ENCODE measurements around the gene PITRM1. TPM values are rescaled to one million over a fixed set of nuclear protein-coding genes. Genes with fewer than 3 reads are reported as not detected.

PITRM1 gene
- polyA plus RNA-seq, 1 donor from 2014 or later = 62.2 TPM

DNA sequence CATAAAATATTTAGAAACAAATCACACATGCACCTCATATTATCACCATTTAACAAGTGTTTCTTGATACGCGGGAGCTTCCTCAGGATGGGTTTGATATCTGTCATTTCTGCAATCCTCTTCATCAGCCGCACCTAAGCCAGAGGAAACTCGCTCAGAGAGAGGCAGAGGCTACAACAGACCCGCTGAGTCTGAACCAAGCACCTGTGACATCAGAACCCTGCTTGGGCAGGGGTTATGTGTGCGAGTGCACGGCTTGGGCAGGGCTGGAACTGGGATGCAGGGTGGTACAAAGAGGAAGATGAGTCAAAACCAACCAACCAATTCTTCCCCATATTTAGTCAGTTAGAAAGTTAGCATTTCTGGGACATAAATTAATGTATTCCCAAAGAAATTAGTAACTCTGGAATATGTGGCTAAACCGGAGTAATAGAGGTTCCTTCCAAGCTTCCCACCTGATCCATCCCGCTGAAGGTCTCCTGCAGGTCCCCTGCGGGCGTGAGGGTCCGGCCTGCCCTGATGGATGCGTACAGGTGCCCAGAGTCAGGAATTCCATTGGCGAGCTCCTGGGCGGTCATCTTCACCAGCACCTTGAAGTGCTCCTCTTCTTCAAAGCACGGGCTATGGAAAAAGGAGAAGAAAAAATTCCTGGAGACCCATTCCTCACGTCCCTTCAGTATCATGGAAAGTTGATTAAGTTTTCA lies 25.3 kb downstream of the PITRM1 start:
- no peak overlapping the region for H3K4me2 ChIP-seq (ENCODE audit: low read length)
- no peaks in the 10 kb centered on the region for H3K27me3 ChIP-seq (ENCODE audit: insufficient read depth, low read depth, low read length)
- no peak overlapping the region for H3K27ac ChIP-seq (ENCODE audit: low read length)
- H3K36me3 ChIP-seq (ENCODE audit: insufficient read depth, low read length) = no peaks in the 10 kb centered on the region
- no peaks in the 10 kb centered on the region for H3K9me2 ChIP-seq (ENCODE audit: insufficient read depth, low read length)
- no peak overlapping the region for H3K9ac ChIP-seq (ENCODE audit: low read length)
- H4K20me1 ChIP-seq (ENCODE audit: insufficient read depth) = no peaks in the 10 kb centered on the region
- TF ChIP-seq, protein P1, sequence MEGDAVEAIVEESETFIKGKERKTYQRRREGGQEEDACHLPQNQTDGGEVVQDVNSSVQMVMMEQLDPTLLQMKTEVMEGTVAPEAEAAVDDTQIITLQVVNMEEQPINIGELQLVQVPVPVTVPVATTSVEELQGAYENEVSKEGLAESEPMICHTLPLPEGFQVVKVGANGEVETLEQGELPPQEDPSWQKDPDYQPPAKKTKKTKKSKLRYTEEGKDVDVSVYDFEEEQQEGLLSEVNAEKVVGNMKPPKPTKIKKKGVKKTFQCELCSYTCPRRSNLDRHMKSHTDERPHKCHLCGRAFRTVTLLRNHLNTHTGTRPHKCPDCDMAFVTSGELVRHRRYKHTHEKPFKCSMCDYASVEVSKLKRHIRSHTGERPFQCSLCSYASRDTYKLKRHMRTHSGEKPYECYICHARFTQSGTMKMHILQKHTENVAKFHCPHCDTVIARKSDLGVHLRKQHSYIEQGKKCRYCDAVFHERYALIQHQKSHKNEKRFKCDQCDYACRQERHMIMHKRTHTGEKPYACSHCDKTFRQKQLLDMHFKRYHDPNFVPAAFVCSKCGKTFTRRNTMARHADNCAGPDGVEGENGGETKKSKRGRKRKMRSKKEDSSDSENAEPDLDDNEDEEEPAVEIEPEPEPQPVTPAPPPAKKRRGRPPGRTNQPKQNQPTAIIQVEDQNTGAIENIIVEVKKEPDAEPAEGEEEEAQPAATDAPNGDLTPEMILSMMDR (IDR thresholded peaks at IDR 0.05; ENCODE audit: poor library complexity, severe bottlenecking) = no peak
- no peak for TF ChIP-seq EZH2 (IDR thresholded peaks at IDR 0.05; ENCODE audit: borderline replicate concordance, insufficient read depth, low read length, poor library complexity, severe bottlenecking)
- TF ChIP-seq RAD21 (conservative IDR thresholded peaks at IDR 0.05) = no peak
- TF ChIP-seq TAF1 (IDR thresholded peaks at IDR 0.05; ENCODE audit: low read depth) = no peak
- no peak for TF ChIP-seq POLR2AphosphoS5 (IDR thresholded peaks at IDR 0.05)
- no peak for TF ChIP-seq SMC3 (conservative IDR thresholded peaks at IDR 0.05; ENCODE audit: poor library complexity)
- no peaks in the 10 kb centered on the region for H3F3A ChIP-seq (ENCODE audit: insufficient read depth, low read length, poor library complexity, severe bottlenecking)
- no peaks in the 10 kb centered on the region for H3K79me2 ChIP-seq (replicated peaks; ENCODE audit: insufficient read depth, low read length)
- H3K4me3 ChIP-seq (ENCODE audit: low read length) = no peak overlapping the region
- H2AFZ ChIP-seq (ENCODE audit: low read depth, low read length) = no peak overlapping the region
- no peaks in the 10 kb centered on the region for H3K9me3 ChIP-seq (ENCODE audit: low read length)

DNA sequence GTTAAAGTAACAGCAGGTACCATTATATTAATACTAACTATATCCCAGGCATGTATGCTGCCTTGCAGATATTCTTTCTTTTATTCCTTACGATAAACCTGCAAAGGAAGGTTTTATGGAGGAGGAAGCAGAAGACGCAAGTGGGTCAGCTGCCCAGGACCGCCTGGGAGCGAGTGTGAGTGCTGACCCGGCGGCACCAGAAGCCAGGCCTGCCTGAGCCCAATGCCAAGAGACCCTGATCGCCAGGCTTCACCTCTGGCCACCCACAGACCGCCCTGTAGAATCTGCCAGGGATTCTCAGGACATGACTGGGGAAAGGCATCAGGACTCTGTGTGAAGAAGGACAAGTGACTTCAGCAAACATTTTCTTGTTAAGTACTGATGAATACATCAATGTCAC lies 26.3 kb downstream of the PITRM1 start:
- H3K4me3 ChIP-seq (ENCODE audit: low read length) = no peak overlapping the region
- H3K9ac ChIP-seq (ENCODE audit: low read length) = no peak overlapping the region
- H3K79me2 ChIP-seq (replicated peaks; ENCODE audit: insufficient read depth, low read length) = no peaks in the 10 kb centered on the region
- no peaks in the 10 kb centered on the region for H4K20me1 ChIP-seq (ENCODE audit: insufficient read depth)
- H3K27ac ChIP-seq (ENCODE audit: low read length) = no peak overlapping the region
- no peaks in the 10 kb centered on the region for H3K9me3 ChIP-seq (ENCODE audit: low read length)
- H2AFZ ChIP-seq (ENCODE audit: low read depth, low read length) = no peak overlapping the region
- TF ChIP-seq EZH2 (IDR thresholded peaks at IDR 0.05; ENCODE audit: borderline replicate concordance, insufficient read depth, low read length, poor library complexity, severe bottlenecking) (no peak), TAF1 (IDR thresholded peaks at IDR 0.05; ENCODE audit: low read depth) (no peak), MXI1 (conservative IDR thresholded peaks at IDR 0.05; ENCODE audit: poor library complexity, severe bottlenecking) (no peak), RAD21 (conservative IDR thresholded peaks at IDR 0.05) (no peak), SMC3 (conservative IDR thresholded peaks at IDR 0.05; ENCODE audit: poor library complexity) (no peak)
- TF ChIP-seq, protein P2, sequence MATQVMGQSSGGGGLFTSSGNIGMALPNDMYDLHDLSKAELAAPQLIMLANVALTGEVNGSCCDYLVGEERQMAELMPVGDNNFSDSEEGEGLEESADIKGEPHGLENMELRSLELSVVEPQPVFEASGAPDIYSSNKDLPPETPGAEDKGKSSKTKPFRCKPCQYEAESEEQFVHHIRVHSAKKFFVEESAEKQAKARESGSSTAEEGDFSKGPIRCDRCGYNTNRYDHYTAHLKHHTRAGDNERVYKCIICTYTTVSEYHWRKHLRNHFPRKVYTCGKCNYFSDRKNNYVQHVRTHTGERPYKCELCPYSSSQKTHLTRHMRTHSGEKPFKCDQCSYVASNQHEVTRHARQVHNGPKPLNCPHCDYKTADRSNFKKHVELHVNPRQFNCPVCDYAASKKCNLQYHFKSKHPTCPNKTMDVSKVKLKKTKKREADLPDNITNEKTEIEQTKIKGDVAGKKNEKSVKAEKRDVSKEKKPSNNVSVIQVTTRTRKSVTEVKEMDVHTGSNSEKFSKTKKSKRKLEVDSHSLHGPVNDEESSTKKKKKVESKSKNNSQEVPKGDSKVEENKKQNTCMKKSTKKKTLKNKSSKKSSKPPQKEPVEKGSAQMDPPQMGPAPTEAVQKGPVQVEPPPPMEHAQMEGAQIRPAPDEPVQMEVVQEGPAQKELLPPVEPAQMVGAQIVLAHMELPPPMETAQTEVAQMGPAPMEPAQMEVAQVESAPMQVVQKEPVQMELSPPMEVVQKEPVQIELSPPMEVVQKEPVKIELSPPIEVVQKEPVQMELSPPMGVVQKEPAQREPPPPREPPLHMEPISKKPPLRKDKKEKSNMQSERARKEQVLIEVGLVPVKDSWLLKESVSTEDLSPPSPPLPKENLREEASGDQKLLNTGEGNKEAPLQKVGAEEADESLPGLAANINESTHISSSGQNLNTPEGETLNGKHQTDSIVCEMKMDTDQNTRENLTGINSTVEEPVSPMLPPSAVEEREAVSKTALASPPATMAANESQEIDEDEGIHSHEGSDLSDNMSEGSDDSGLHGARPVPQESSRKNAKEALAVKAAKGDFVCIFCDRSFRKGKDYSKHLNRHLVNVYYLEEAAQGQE (IDR thresholded peaks at IDR 0.05; ENCODE audit: borderline replicate concordance) = no peak
- TF ChIP-seq, protein P1 (IDR thresholded peaks at IDR 0.05; ENCODE audit: poor library complexity, severe bottlenecking) = no peak
- no peaks in the 10 kb centered on the region for H3K9me2 ChIP-seq (ENCODE audit: insufficient read depth, low read length)
- H3K4me2 ChIP-seq (ENCODE audit: low read length) = no peak overlapping the region
- H3F3A ChIP-seq (ENCODE audit: insufficient read depth, low read length, poor library complexity, severe bottlenecking) = no peaks in the 10 kb centered on the region
- no peaks in the 10 kb centered on the region for H3K36me3 ChIP-seq (ENCODE audit: insufficient read depth, low read length)
- H3K27me3 ChIP-seq (ENCODE audit: insufficient read depth, low read depth, low read length) = no peaks in the 10 kb centered on the region

Data from neural cell (in vitro differentiated cells).